Measurements from ENCODE around the gene ATF5. TPM values are rescaled to one million over a fixed set of nuclear protein-coding genes. Genes with fewer than 3 reads are reported as not detected.
A peak's percentile ranks its signal among the peaks of the same experiment; 100 is the strongest.

ATF5 gene
- total RNA-seq, 1 experiment from 2014 or later = 19.2 TPM

- BruUV-seq (replicated peaks) = no TSS peak
- Histone ChIP-seq H3K9me2 (ENCODE audit: insufficient read depth) (no peaks in the 10 kb centered on the region), H3K4me3 (peak overlapping the region; percentile 36; the same call in 1 of the 2 replicates), H3K79me2 (ENCODE audit: low read depth) (no peaks in the 10 kb centered on the region), H3K9me3 (ENCODE audit: insufficient read depth, low read depth) (no peaks in the 10 kb centered on the region), H3K4me2 (peak overlapping the region; percentile 80), H3K4me1 (replicated peaks; ENCODE audit: insufficient read depth) (peaks cover 36% of the 10 kb centered on the region), H3K27ac (peak overlapping the region; percentile 61), H3K27me3 (ENCODE audit: insufficient read depth, low read depth) (peaks cover 5% of the 10 kb centered on the region), H3F3A (ENCODE audit: insufficient read depth, low read depth) (peaks cover 16% of the 10 kb centered on the region), H4K20me1 (ENCODE audit: insufficient read depth) (no peaks in the 10 kb centered on the region), H3K36me3 (ENCODE audit: low read depth) (no peaks in the 10 kb centered on the region), H2AFZ (no peak overlapping the region)
- ChIA-PET CTCF (interaction anchor here (0.5 kb wide), 1 partner anchor 12 kb away, joined by 7 read pairs; no protein-coding TSS in a partner anchor), POLR2A (ENCODE audit: unreplicated experiment) (interaction anchor here (0.6 kb wide), 2 partner anchors 261 to 896 kb away, joined by 3 to 28 read pairs; no protein-coding TSS in a partner anchor)
- intact Hi-C loops (cut with micrococcal nuclease; ENCODE audit: unreplicated experiment) = no loop called here
- DNase-seq = no peak
- no peak for TF ChIP-seq EZH2 (IDR thresholded peaks at IDR 0.05; ENCODE audit: low read depth)
- TF ChIP-seq CTCF (conservative IDR thresholded peaks at IDR 0.05) = no peak
Observed at GRCh38 chr19:49953416-49953815, 24.4 kb downstream of the ATF5 start.

GRCh38 chr19:49954092-49954829, 25.3 kb downstream of the ATF5 start:
- H3K4me3 ChIP-seq = peak overlapping the region; percentile 36; the same call in 1 of the 2 replicates
- no peaks in the 10 kb centered on the region for H4K20me1 ChIP-seq (ENCODE audit: insufficient read depth)
- DNase-seq = peak; percentile 31 to 81
- ChIA-PET CTCF (interaction anchor here (0.6 to 1.2 kb wide), 5 partner anchors 15 to 1201 kb away, joined by 3 to 15 read pairs (median 3); partner anchors contain the start of gene ZNF473), POLR2A (ENCODE audit: unreplicated experiment) (interaction anchor here (0.5 to 0.6 kb wide), 6 partner anchors 20 to 897 kb away, joined by 3 to 28 read pairs (median 3); no protein-coding TSS in a partner anchor)
- TF ChIP-seq EZH2 (IDR thresholded peaks at IDR 0.05; ENCODE audit: low read depth) (no peak), CTCF (conservative IDR thresholded peaks at IDR 0.05) (no peak)
- peak overlapping the region; percentile 80 for H3K4me2 ChIP-seq
- intact Hi-C loops (cut with micrococcal nuclease; ENCODE audit: unreplicated experiment) = no loop called here
- peaks cover 36% of the 10 kb centered on the region for H3K4me1 ChIP-seq (replicated peaks; ENCODE audit: insufficient read depth)
- H3K27ac ChIP-seq = peak overlapping the region; percentile 61
- no peaks in the 10 kb centered on the region for H3K79me2 ChIP-seq (ENCODE audit: low read depth)
- no peaks in the 10 kb centered on the region for H3K36me3 ChIP-seq (ENCODE audit: low read depth)
- BruUV-seq (replicated peaks) = no TSS peak
- H3K9me2 ChIP-seq (ENCODE audit: insufficient read depth) = no peaks in the 10 kb centered on the region
- H3K27me3 ChIP-seq (ENCODE audit: insufficient read depth, low read depth) = peaks cover 7% of the 10 kb centered on the region
- H3K9me3 ChIP-seq (ENCODE audit: insufficient read depth, low read depth) = no peaks in the 10 kb centered on the region
- peak overlapping the region; percentile 69 for H2AFZ ChIP-seq
- H3F3A ChIP-seq (ENCODE audit: insufficient read depth, low read depth) = peaks cover 16% of the 10 kb centered on the region

- Histone ChIP-seq H3K4me2 (peak overlapping the region; percentile 80), H4K20me1 (ENCODE audit: insufficient read depth) (no peaks in the 10 kb centered on the region), H3K36me3 (ENCODE audit: low read depth) (no peaks in the 10 kb centered on the region), H3F3A (ENCODE audit: insufficient read depth, low read depth) (peaks cover 16% of the 10 kb centered on the region), H3K4me1 (replicated peaks; ENCODE audit: insufficient read depth) (peaks cover 36% of the 10 kb centered on the region), H3K27ac (peak overlapping the region; percentile 61; the same call in 1 of the 2 replicates), H3K4me3 (peak overlapping the region; percentile 36; the same call in 1 of the 2 replicates), H3K79me2 (ENCODE audit: low read depth) (no peaks in the 10 kb centered on the region), H2AFZ (no peak overlapping the region), H3K9me3 (ENCODE audit: insufficient read depth, low read depth) (no peaks in the 10 kb centered on the region), H3K27me3 (ENCODE audit: insufficient read depth, low read depth) (peaks cover 7% of the 10 kb centered on the region), H3K9me2 (ENCODE audit: insufficient read depth) (no peaks in the 10 kb centered on the region)
- no TSS peak for BruUV-seq (replicated peaks)
- no peak for TF ChIP-seq CTCF (conservative IDR thresholded peaks at IDR 0.05)
- no peak for TF ChIP-seq EZH2 (IDR thresholded peaks at IDR 0.05; ENCODE audit: low read depth)
- CTCF ChIA-PET = interaction anchor here (0.6 to 1.2 kb wide), 3 partner anchors 71 to 468 kb away, joined by 3 to 14 read pairs (median 3); partner anchors contain the start of gene ZNF473
- no peak for DNase-seq
- intact Hi-C loops (cut with micrococcal nuclease; ENCODE audit: unreplicated experiment) = no loop called here
- POLR2A ChIA-PET (ENCODE audit: unreplicated experiment) = interaction anchor here (0.5 to 0.6 kb wide), 2 partner anchors 20 to 43 kb away, joined by 3 to 19 read pairs; no protein-coding TSS in a partner anchor
Observed at GRCh38 chr19:49954933-49955332, 25.9 kb downstream of the ATF5 start.
